Panc1 (cell line): ENCODE data around the gene SLC19A1.

Experiments used
- CTCF ChIP-seq: fragments of 450-650 bp; IDR thresholded peaks from 2 replicates; pipeline ENCODE4 v1.5.1; 2017; ENCODE audit warnings: mild to moderate bottlenecking
- POLR2AphosphoS5 ChIP-seq: IDR thresholded peaks from 2 replicates; pipeline ENCODE4 v1.6.1; 2012; ENCODE audit warnings: mild to moderate bottlenecking, low read depth, low read length, moderate library complexity
- SIN3A ChIP-seq: IDR thresholded peaks from 2 replicates; pipeline ENCODE4 v1.6.1; 2012; ENCODE audit warnings: low read depth, mild to moderate bottlenecking, low read length, moderate library complexity, borderline replicate concordance; ENCODE audit not compliant: insufficient read depth
- TCF7L2 ChIP-seq: IDR thresholded peaks from 2 replicates; pipeline ENCODE4 v1.6.1; 2011; ENCODE audit warnings: mild to moderate bottlenecking, low read depth, low read length, inconsistent platforms
- TF ChIP-seq, protein P1 (sequence below), 2 experiments: IDR thresholded peaks; 2 replicates each; pipeline ENCODE4 v1.6.1; 2011 to 2012; ENCODE audit warnings: low read depth in 2 of 2, control low read depth in 1 of 2, low read length in 1 of 2, mild to moderate bottlenecking in 1 of 2, moderate library complexity in 1 of 2; ENCODE audit not compliant: insufficient read depth in 1 of 2

GRCh38 chr21:45505416-45506021, 36.7 kb downstream of the SLC19A1 start:
- TF ChIP-seq, protein P1, sequence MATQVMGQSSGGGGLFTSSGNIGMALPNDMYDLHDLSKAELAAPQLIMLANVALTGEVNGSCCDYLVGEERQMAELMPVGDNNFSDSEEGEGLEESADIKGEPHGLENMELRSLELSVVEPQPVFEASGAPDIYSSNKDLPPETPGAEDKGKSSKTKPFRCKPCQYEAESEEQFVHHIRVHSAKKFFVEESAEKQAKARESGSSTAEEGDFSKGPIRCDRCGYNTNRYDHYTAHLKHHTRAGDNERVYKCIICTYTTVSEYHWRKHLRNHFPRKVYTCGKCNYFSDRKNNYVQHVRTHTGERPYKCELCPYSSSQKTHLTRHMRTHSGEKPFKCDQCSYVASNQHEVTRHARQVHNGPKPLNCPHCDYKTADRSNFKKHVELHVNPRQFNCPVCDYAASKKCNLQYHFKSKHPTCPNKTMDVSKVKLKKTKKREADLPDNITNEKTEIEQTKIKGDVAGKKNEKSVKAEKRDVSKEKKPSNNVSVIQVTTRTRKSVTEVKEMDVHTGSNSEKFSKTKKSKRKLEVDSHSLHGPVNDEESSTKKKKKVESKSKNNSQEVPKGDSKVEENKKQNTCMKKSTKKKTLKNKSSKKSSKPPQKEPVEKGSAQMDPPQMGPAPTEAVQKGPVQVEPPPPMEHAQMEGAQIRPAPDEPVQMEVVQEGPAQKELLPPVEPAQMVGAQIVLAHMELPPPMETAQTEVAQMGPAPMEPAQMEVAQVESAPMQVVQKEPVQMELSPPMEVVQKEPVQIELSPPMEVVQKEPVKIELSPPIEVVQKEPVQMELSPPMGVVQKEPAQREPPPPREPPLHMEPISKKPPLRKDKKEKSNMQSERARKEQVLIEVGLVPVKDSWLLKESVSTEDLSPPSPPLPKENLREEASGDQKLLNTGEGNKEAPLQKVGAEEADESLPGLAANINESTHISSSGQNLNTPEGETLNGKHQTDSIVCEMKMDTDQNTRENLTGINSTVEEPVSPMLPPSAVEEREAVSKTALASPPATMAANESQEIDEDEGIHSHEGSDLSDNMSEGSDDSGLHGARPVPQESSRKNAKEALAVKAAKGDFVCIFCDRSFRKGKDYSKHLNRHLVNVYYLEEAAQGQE (IDR thresholded peaks at IDR 0.05; ENCODE audit: insufficient read depth in 1 of 2, low read depth in 2 of 2, low read length in 1 of 2), result no peak
- TF ChIP-seq CTCF (no peak), POLR2AphosphoS5 (no peak), SIN3A (no peak), TCF7L2 (no peak)
